HG03175 (cell line): ENCODE data around the gene SIAH3.

ENCODE experiments used
- ATAC-seq: cut with Tn5 transposase; IDR thresholded peaks from one replicate; pipeline ENCODE4 v1.9.1; 2021; ENCODE audit warnings: mild to moderate bottlenecking, moderate library complexity; ENCODE audit not compliant: unreplicated experiment

Gene SIAH3

DNA sequence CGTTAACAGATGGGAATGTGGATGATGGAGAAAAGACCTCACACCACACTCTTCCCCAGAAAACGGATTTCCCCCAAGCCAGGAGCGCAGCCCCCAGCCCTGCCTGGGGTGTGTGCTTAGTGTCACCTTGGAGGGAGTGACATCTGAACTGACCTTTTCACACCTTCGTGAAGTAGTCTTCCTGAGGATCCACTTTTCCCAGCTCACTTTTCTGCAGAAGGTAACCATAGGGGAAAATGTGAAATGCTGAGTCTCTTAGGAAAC lies 26.2 kb downstream of the SIAH3 start:
- ATAC-seq: no peak

DNA sequence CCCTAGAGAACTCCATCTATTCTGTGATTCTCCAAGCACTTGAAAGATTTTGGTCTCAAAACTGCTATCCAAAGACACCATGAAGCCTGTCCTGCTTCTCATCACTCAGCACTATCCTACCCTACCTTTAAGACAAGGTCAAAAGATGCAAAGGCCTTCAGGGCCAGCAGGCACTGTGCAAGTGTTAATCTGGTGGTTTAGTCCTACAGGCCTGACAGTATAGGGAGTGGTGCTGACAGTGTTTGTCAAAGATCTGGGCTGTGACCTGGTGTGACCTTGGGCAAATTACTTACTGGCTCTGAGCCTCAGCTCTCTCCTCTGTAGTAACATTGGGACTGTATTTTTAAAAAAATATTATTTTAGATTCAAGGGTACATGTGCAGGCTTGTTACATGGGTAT lies 28.0 kb downstream of the SIAH3 start:
- ATAC-seq: no peak

DNA sequence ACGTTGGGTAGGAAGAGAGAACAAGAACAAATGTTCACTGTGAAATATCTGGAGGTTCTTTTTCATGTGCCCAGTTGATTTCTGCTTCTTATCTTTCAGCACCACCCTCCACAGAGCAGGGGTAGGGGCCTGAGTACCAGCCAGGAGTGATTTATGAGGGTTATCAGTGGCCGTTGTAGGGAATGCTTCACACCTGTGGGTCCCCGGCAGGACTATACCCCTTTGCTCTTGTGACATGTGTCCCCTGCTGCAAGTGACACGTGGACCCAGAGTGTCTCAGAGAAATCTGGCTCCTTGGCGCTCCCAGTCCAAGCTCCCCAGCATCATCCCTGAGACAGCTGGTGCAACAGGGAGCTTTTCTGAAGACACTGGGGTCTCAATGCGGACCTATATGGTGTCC lies 29.7 kb downstream of the SIAH3 start:
- no peak for ATAC-seq

DNA sequence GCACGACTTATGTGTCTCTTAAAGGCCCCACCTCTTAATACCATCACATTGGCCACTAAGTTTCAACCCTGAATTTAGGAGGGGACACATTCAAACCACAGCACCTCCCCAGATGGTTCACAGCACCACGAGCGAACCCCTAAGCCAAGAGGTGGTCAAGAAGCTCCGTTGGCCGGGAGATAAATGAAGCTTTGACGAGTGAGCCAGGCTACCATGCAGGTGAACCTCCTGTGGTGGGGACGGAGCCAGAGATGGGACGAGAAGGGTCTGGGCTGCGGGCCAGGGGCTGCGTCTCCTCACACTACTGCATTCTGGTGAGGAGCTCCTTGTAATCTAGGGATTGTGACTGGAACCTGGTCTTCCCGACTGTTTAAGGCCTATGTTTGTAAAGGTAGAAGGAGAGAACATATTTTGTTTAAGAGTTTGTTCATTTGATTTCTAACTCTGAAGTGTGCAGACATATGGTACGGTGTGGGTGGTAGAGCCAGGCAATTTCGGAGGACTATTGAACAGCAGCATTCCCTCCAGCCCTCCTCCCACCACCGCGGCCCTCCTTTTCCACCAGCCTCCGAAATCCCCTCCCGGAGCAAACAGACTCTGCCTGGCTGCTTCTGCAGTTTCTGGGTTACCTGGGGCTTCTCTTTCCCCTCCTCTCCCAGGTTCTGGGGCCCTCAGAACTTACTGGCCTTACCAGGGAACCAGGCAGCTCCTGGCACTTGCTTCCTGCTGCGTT lies 31.3 kb downstream of the SIAH3 start:
- no peak for ATAC-seq

DNA sequence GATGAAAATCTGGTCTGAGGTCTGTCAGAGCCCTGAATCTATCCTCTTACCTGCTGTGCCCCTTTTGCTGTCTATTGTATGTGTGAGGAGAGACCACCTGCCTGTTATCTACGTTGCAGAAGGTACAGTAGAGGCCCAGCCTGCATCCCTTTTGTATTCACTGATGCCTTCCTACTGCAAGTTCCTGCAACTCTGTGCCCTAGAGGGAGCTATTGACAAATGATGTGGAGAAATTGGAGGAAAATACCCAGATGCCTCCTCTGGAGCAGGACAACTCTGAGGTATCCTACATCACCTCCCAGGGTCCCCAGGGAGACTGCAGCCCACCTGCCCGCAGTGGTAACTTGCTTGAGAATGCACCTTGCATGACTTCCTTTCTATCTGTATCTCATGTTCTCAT lies 33.7 kb downstream of the SIAH3 start:
- no peak for ATAC-seq

DNA sequence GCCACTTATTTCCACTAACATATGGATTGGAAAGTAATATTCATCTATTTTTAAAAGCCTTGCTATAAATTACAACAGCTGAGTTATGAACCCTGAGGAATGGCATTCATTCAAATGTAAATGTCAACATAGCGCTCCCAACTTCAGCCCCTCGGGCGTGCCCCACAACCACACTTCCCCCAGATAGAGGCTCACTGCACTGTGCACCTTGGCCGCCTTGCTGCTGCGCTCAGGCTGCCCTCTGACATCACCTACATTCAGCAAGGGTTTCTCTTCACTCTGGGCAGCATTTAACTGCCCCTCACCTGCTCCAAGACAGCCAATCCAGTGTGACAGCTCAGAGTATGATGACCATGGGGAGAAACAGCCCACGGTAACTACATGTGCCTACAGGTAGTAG lies 35.1 kb downstream of the SIAH3 start:
- ATAC-seq: no peak

DNA sequence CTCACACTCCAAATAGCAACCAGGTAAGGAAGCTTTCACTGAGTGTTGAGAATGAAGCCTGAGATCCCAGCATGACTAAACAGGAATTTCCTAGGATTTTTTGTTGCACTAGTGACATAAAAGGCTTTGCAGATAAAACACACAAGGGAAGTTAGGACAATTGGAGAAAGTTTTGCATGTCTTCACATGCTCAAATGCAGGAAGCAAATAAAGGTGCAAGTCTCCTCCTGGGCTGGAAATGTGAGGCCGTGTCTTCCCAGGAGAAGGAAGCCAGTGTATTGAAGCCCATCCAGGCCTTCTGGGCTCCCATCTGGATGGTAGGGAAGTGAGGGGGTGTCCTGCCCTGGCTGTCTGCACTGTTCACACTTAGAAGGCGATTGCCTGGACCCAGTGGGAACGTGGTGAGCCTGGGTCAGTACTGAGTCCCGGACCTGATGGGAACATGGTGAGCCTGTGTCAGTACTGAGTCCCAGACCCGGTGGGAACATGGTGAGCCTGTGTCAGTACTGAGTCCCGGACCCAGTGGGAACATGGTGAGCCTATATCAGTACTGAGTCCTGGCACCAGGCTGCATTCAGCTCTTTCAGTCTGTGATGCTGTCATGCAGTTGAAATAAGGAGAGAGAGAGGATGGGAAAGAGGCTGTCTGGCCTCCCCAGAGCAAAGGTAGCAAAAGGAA lies 38.7 kb downstream of the SIAH3 start:
- no peak for ATAC-seq

DNA sequence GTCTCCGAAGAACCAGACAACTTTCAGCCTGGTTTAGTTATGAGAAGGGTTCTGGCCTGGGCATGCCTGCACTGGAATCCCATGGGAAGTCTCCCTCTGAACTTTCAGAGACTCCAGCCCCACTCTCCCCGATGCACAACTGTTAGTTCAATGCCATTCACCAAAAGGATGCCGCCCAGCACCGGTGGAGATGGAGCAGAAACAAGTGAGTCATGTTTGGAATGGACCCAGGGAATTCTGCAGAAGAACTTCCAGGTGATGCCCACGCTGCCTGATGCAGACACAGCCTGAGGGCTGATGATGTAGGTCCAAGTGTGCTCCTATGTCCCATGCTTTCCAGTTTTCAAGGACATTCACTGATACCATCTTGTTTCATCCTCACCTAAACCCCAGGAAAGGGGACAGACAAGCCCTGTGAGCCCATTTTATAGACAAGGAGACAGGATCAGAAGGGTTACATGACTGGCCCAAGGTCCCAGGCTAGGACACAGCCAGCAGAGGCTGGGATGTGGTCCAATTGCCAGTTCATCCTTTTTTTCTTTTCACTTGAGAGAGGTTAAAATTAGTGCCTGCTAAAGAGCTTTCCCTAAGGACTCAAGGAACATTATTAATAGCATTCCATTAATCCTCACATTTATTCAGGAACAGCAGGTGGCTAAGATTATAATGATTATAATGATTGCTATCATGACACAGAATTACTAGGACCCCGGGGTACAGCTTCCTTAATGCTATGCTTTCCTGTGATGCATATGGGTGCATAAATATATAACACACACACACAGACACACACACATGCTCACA lies 39.5 kb downstream of the SIAH3 start:
- no peak for ATAC-seq

DNA sequence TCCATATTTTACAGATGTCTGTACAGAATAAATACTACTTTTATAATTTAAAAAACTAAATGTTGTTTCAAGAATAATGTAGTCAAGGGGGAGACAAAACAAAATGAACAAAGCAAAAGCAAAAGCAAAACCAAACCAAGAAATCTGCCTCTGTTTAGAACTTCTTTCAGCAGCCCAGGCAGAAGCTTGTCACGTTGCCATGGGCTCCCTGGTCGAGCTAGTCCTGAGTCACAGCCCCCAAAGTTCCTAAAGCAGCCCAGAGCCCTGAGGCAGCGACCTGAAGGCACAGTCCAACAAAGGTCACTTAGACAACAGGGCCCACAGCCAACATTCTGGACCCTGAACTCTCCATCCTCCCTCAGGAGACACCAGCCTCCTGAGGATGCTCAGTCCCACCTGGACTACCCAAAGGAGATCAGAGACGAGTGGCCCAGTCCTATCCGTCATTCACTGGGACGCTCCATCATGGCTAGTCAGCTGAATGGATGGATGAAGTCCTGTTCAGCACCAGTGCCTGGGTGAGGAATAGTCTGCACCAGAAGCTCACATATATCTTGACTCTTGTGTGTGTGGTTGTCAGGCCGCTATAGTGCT lies 41.7 kb downstream of the SIAH3 start:
- no peak for ATAC-seq

DNA sequence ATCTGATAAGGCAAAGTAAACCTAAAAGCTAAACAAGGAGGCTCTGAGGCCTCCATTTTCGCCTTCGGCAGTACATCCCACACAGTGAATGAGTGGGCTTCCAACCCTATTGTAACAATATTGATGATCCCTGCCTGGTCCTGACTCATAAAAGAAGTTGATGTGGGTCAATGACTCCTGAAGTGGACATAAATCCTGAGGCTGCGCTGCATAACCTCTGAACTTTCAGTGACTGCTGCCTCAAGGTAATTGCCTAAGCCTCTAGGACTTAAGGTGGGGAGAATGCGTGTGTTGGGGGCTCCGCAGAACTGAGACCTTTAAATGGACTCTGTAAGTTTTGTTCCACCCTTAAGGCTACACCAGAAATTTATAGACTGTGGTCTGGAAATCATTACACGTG lies 42.6 kb downstream of the SIAH3 start:
- no peak for ATAC-seq

DNA sequence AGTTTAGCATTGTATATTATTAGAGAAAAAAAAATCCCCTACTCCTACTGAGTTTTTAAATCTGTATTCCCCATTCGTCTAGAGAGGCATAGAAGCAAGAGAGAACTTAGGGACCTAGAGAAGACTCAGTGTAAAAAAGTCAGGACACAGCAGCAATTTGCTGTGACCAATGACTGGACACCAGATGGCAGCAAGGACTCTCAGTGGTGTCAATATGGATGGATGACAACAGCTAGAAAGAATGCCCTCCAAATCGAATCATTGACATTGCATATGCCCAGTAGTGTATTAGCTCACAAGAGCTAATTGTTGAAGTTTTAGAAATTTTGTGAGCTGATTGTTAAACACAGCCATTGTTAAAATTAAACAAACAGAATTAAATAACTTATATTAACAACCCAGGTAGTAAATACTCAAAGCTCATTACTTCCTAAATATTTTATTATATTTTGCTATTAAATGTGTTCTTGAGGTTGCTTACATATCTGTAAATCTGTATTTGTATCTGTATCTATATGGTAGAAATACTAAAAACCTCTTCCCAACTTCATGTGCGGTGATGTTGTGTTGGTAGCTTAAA lies 43.9 kb downstream of the SIAH3 start:
- ATAC-seq: no peak

DNA sequence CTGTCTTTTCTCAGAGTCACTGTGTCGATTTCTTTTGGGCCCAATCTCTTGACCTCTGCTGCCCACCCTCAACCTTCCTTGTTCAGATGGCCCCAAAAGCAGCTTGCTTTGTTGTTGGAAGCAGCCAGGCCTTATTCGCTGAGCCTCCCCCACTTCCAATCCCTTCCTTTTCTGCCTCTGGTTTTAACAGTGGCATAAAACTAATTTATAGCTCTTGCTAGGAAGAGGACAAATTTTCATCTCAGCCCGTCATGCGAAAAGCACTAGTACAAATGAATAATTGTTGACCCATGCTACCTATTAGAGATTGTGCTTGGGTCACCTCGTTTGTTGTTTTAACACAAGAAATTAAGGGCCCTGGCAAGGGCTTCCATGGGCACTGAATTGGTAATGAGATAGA lies 51.1 kb downstream of the SIAH3 start:
- ATAC-seq: no peak

DNA sequence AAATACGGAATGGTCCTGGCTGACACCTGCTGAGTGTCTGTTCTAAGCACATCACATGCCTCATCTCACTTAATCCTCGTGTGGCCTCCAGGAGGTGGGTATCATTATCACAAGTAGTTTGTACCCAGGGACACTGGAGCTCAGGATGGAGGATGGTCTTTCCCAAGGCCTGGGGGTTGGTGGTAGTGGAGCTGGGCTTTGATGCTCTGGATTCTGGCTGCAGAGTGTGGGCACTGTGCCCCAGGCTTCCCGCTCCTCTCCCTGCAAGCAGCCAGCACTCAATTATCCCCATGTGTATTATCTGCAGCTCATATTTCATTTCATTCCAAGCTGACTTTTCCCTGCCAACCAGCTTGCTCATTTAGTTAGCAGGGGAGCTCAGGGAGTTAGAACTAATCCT lies 52.1 kb downstream of the SIAH3 start:
- ATAC-seq: no peak

DNA sequence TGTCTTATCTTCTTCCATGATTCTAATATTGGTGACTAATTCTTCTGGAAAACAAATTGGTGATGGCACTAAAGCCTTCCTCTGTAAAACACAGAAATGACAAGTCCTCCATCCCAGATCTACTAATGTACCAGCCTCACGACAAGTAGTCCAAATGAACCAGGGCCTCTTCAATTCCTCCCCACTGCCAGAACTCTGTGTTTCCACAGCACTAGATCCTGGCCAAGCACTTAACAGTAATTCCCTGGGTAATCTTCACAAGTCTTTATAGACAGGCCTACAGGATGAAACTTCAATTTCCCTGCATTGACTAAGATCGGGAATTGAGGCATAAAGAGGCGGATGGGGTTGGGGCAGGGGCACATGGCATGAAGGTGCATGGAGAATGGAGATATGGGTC lies 52.7 kb downstream of the SIAH3 start:
- no peak for ATAC-seq

DNA sequence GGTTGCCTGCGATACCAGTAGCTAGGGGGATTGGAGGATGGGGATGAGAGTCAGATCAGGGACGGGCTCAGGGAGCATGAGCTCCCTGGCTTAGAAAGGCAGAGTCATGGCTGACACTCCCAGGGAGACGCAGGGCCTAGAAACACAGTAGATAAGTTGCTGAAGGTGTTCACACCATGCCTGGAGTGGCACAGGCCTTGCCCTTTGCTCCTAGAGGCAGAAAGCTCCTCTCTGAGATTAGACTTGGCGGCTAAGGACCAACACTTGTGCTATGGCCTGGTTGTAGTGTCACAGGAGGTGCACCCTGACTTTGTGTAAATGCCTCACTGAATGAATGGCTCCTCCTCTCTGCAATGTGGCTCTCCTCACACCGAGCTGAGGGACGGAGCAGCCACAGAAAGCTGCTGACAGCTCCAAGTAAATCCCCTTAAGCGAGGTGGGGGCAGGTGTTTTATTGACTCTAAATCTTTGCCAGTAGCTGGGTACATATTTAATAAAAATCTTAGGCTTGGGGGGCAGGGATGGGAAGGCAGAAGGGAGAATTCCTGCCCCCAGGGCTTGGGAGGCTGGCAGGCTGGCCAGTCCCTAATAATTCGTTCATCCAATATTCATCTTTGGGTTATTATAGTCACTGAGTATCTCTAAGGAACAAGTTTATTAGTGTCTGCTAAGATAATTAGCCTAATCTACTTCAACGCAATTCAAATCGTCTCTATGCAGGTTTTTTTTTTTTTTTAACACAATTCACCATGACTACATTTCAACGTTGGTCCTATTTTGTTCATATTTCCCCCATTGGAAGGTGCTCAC lies 54.9 kb downstream of the SIAH3 start:
- no peak for ATAC-seq

DNA sequence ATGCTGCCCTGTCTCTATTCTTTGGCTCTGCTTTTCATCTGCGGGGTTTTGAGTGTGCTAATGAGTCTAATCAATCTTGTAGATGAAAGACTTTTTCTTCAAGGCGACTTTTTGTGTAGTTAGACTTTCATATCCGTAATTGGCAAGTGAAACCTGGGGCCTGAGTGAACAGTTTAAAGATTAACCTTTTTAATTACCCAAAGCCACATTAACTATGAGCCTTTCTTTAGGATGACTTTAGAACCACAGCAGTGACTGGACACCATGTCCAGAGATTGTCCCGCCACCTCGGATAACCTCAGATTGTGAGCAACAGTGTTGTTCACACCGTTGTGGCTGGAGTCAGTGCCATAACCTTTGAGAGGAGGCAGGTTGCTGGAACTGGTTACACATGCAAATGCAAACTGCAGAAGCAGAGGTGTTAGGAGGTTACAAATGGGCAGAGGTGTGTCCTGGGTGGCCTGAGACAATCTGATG lies 58.7 kb downstream of the SIAH3 start:
- no peak for ATAC-seq

DNA sequence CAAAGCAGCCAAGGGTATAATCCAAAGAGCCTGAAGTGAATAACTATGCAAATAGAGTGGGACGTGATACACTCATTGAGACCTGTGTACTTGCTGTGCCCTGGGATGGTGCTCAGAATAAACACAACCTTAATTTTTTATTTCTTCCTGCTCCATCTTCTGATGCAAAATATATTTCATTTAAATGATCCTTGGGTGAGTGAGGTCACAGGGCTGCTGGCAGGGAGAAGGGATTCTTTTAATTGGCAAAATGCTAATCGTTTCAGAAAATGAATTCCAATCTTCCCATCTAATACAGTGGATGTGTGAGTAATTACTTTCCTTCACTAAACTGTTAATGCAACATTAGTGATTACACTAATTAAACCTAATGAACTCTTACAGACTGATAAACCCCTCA lies 63.5 kb downstream of the SIAH3 start:
- no peak for ATAC-seq

DNA sequence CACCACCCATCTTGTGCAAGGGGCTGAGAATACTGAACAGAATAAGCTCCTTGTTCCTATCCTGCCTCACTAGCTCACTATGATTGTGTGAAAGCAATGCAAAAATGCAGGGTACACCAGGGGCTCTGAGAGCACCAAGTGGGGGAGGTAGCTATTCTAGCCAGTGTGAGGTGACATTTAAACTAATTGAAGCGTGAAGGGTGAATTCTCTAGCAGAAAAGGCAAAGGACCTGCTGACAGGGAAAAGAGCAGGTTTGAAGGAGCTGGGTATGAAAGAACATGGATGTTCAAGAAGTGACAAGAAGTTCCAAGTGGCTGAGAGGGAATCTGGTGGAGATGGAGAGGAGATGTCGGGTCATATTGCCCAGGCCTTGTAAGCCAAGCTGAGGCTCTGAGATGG lies 64.2 kb downstream of the SIAH3 start:
- ATAC-seq: no peak

DNA sequence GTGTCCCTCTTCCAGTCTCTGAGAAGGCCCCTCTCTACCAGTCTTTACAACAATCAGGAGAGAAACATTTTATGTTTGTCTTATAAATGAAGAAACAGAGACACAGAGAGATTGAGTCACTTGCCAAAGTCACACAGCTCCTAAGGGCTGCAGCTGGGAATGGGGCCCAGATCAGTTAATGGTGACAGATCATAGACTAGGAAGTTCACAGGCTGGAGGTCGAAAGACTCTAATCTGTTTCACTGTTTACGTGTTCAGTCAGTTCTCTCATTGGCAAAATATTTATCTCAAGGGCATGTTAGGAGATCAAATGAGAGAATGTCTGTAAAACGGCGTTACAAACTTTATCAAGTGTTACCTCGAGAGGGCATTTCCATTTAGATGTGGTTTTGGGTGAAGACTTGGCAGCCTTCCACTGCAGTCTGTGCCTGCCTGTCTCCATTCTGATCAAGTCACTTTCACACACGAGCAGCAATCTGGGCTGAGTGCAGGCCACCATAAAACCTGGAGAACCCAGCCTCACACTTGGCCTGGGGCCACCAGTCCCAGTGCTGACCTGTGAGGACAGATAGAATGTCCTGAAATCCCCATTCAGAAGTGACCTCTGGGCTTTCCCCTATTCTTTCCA lies 65.1 kb downstream of the SIAH3 start:
- ATAC-seq: no peak
